K562 (cell line): Measurements from ENCODE around the gene ALDOB. TPM values are rescaled to one million over a fixed set of nuclear protein-coding genes. Genes with fewer than 3 reads are reported as not detected.

Experiments used
- ATAC-seq: fragments of 200-7000 bp; cut with Tn5 transposase; 3 replicates; pipeline ENCODE4 v1.9.1; 2020; ENCODE audit warnings: moderate library complexity
- BruUV-seq: library from RNA; stranded (reverse); fragments of 400-500 nt; replicated peaks from 2 replicates; lab custom pipeline; 2021; lab: Mats Ljungman, UMichigan
- CTCF ChIA-PET: fragments of 300-600 bp; formaldehyde crosslinking; extraction: SDS; loops from one replicate; lab custom pipeline; 2021; ENCODE audit warnings: low intra/inter-chr PET ratio; lab: Yijun Ruan, JAX
- POLR2A ChIA-PET: fragments of 300-600, 350-650 bp; sonication (Branson Sonifier 250); formaldehyde crosslinking; extraction: SDS; loops from one replicate; lab custom pipeline; 2021; ENCODE audit warnings: antibody characterized with exemption, inconsistent platforms; lab: Yijun Ruan, JAX
- DNase-seq, 4 experiments: peaks; one replicate each; pipeline versions ENCODE4 v3.0.0 to v3.0.0-alpha.2; 2011 to 2018; ENCODE audit warnings: low spot score in 3 of 4, mixed read lengths in 3 of 4; ENCODE audit errors: extremely low read depth in 1 of 4
- FAIRE-seq: peaks from 2 replicates; lab custom pipeline; 2011; peaks lifted over from hg19 to GRCh38; lab: Jason Lieb, UNC
- H2AFZ ChIP-seq: 2 replicates; pipeline ENCODE4 v1.6.0; 2011; ENCODE audit warnings: low read depth, low read length, control low read depth, inconsistent platforms
- H3K27ac ChIP-seq: fragments of 200-600 bp; 3 replicates; pipeline ENCODE4 v1.8.0; 2011; ENCODE audit warnings: low read depth, mild to moderate bottlenecking, control low read depth, inconsistent platforms, low read length, moderate library complexity, mixed read lengths; ENCODE audit errors: extremely low read depth
- H3K27me3 ChIP-seq, 2 experiments: fragments of 300-600 bp in 1 of 2; 2 replicates in 1 of 2; 3 replicates in 1 of 2; pipeline versions ENCODE4 v1.6.0 to v1.8.0; 2011; ENCODE audit warnings: inconsistent platforms in 2 of 2, low read length in 2 of 2, mild to moderate bottlenecking in 1 of 2, mixed read lengths in 1 of 2, moderate library complexity in 1 of 2; ENCODE audit not compliant: control insufficient read depth in 2 of 2, insufficient read depth in 2 of 2
- H3K36me3 ChIP-seq: fragments of 300-600 bp; 3 replicates; pipeline ENCODE4 v1.8.0; 2011; ENCODE audit warnings: mild to moderate bottlenecking, low read length, inconsistent platforms; ENCODE audit not compliant: control insufficient read depth, insufficient read depth
- H3K4me1 ChIP-seq, 2 experiments: fragments of 200-600 bp in 1 of 2; replicated peaks in 1 of 2; 2 replicates in 1 of 2; 3 replicates in 1 of 2; pipeline versions ENCODE4 v1.5.1 to v1.8.0; 2011; ENCODE audit warnings: inconsistent platforms in 2 of 2, low read length in 2 of 2, mild to moderate bottlenecking in 1 of 2, mixed read lengths in 1 of 2, moderate library complexity in 1 of 2; ENCODE audit not compliant: control insufficient read depth in 2 of 2, insufficient read depth in 2 of 2
- H3K4me2 ChIP-seq: 2 replicates; pipeline ENCODE4 v1.6.1; 2011; ENCODE audit warnings: low read length, control low read depth, inconsistent platforms, mixed read lengths; ENCODE audit not compliant: insufficient read depth
- H3K4me3 ChIP-seq: fragments of 200-600 bp; sonication (generic), shearing (Covaris generic); 2 replicates; pipeline ENCODE4 v1.5.1; 2016; ENCODE audit warnings: control low read depth, inconsistent platforms
- H3K79me2 ChIP-seq: fragments of 200-600 bp; 3 replicates; pipeline ENCODE4 v1.8.0; 2011; ENCODE audit warnings: low read length, inconsistent platforms; ENCODE audit not compliant: control insufficient read depth, insufficient read depth
- H3K9ac ChIP-seq, 2 experiments: 2 replicates each; pipeline versions ENCODE4 v1.6.0 to v1.6.1; 2011; ENCODE audit warnings: low read depth in 2 of 2, low read length in 2 of 2, control low read depth in 1 of 2, inconsistent platforms in 1 of 2, mild to moderate bottlenecking in 1 of 2, mixed read lengths in 1 of 2; ENCODE audit not compliant: insufficient read depth in 1 of 2
- H3K9me1 ChIP-seq: one replicate; pipeline ENCODE4 v1.6.0; 2011; ENCODE audit warnings: inconsistent platforms, mild to moderate bottlenecking, low read length, moderate library complexity; ENCODE audit not compliant: control insufficient read depth, insufficient read depth
- H3K9me3 ChIP-seq: replicated peaks from 2 replicates; pipeline ENCODE4 v1.5.1; 2011; ENCODE audit warnings: low read depth, low read length, inconsistent platforms; ENCODE audit not compliant: control insufficient read depth, insufficient read depth
- H4K20me1 ChIP-seq: replicated peaks from 2 replicates; pipeline ENCODE4 v1.6.1; 2011; ENCODE audit warnings: low read length, inconsistent platforms, mixed read lengths; ENCODE audit not compliant: control insufficient read depth, insufficient read depth
- CCAR2 ChIP-seq: fragments of 200-400 bp; formaldehyde crosslinking; IDR thresholded peaks from 2 replicates; pipeline ENCODE4 v1.6.1; 2017; ENCODE audit warnings: mild to moderate bottlenecking, low read depth, low read length
- CREB3L1 ChIP-seq: fragments of 450-650 bp; IDR thresholded peaks from 2 replicates; pipeline ENCODE4 v1.6.1; 2014; ENCODE audit warnings: low read depth, mild to moderate bottlenecking, moderate library complexity, borderline replicate concordance
- CSDE1 ChIP-seq, 2 experiments: fragments of 450-650 bp; IDR thresholded peaks; 2 replicates each; pipeline ENCODE4 v1.6.1; 2016; ENCODE audit warnings: mild to moderate bottlenecking in 1 of 2
- ERF ChIP-seq: fragments of 450-650 bp; formaldehyde crosslinking; IDR thresholded peaks from 2 replicates; pipeline ENCODE4 v1.4.0; 2020; ENCODE audit warnings: mild to moderate bottlenecking, mixed read lengths
- HLTF ChIP-seq: fragments of 450-650 bp; IDR thresholded peaks from 2 replicates; pipeline ENCODE4 v1.6.1; 2016
- ID3 ChIP-seq, 2 experiments: fragments of 250-450 bp in 1 of 2; fragments of 450-650 bp in 1 of 2; sonication (Bioruptor Pico) in 1 of 2; IDR thresholded peaks; 2 replicates each; pipeline versions ENCODE4 v1.6.1 to v1.8.0; 2016 to 2021; ENCODE audit warnings: mild to moderate bottlenecking in 2 of 2, moderate library complexity in 2 of 2, missing compliant biosample characterization in 1 of 2, missing genetic modification characterization in 1 of 2
- SMAD2 ChIP-seq: fragments of 150-350 bp; IDR thresholded peaks from 2 replicates; pipeline ENCODE4 v1.6.1; 2014; ENCODE audit warnings: low read depth, mild to moderate bottlenecking, low read length
- TAF7 ChIP-seq: fragments of 450-650 bp; IDR thresholded peaks from 2 replicates; pipeline ENCODE4 v1.6.1; 2016; ENCODE audit warnings: missing genetic modification characterization, missing compliant biosample characterization
- ZNF354B ChIP-seq: fragments of 250-450 bp; sonication (Bioruptor Pico); IDR thresholded peaks from 2 replicates; pipeline ENCODE4 v1.4.0; 2020
- WGBS: fragments of 100-300 bp; shearing (Covaris generic); methylation state at CpG from one replicate; pipeline ENCODE4 v1.1.6; 2016; ENCODE audit warnings: low coverage, mixed read lengths; ENCODE audit not compliant: insufficient coverage; ENCODE audit errors: missing lambda C conversion rate; 5-methylcytosine and 5-hydroxymethylcytosine counted together
- in situ Hi-C: fragments of 300-500 bp; cut with MboI; formaldehyde crosslinking; loops from 4 replicates; pipeline ENCODE4 v1.15.0; 2018; ENCODE audit warnings: inconsistent platforms, mixed read lengths
- intact Hi-C: fragments of 100-400 bp; cut with micrococcal nuclease; formaldehyde crosslinking; loops from 2 replicates; pipeline ENCODE4 v1.14.2; 2022
- polyA plus RNA-seq, 8 experiments: library from polyadenylated mRNA; depleted of rRNA in 4 of 8; stranded (reverse) in 5 of 8; unstranded in 3 of 8; fragments of >200 nt; fragmentation: Nextera tagmentation in 2 of 8; fragmentation: Illumina TruSeq in 1 of 8; extraction: Ambion mirVana in 2 of 8; extraction: Trizol in 1 of 8; gene quantifications; 2 replicates each; pipeline versions ENCODE4 v1.2.1 to v1.2.3, GENCODE V29; 2011 to 2014; ENCODE audit warnings: inconsistent platforms in 1 of 8, missing spikeins in 1 of 8
- total RNA-seq, 7 experiments: library from RNA; depleted of rRNA in 6 of 7; stranded (reverse); fragments of >200 nt in 6 of 7; fragmentation: Illumina TruSeq in 2 of 7; extraction: Trizol in 2 of 7; gene quantifications; 2 replicates each; pipeline versions ENCODE4 v1.2.1 to v1.2.3, GENCODE V29; 2011 to 2021; ENCODE audit warnings: low replicate concordance in 1 of 7

Gene ALDOB
- total and polyA plus RNA-seq, 9 of the 15 experiments (the other 6 are each of a cell fraction or from before 2014, with no cell fraction given) = 0.80 TPM; not detected in 8

- TF ChIP-seq ID3 (CRISPR knock-in tag; IDR thresholded peaks at IDR 0.05) (no peak), ID3 (tag; IDR thresholded peaks at IDR 0.05) (no peak), ERF (CRISPR knock-in tag) (no peak)
- TF ChIP-seq, all 486 proteins: peak for 0
Measured at GRCh38 chr9:101470929-101471328, 35.4 kb upstream of the ALDOB start (continued).

GRCh38 chr9:101470021-101470420 lies 34.4 kb upstream of the ALDOB start:
- intact Hi-C loops = no loop called here
- Histone ChIP-seq H3K36me3 (peaks cover 9% of the 10 kb centered on the region; the same call in 1 of the 3 replicates), H4K20me1 (no peaks in the 10 kb centered on the region), H3K79me2 (no peaks in the 10 kb centered on the region), H3K4me2 (no peak overlapping the region), H2AFZ (no peak overlapping the region), H3K4me3 (no peak overlapping the region), H3K27ac (no peak overlapping the region), H3K9me1 (no peaks in the 10 kb centered on the region)
- no peak for DNase-seq
- POLR2A ChIA-PET = no interaction called here
- no peak for ATAC-seq
- in situ Hi-C loops = no loop called here
- FAIRE-seq = no peak
- TF ChIP-seq HLTF (no peak), TAF7 (no peak), CCAR2 (no peak), CREB3L1 (no peak), SMAD2 (no peak), ZNF354B (CRISPR knock-in tag) (no peak), CSDE1 (IDR thresholded peaks at IDR 0.05) (no peak)
- TF ChIP-seq, all 486 proteins: peak for 0
- Histone ChIP-seq H3K9me3 (no peaks in the 10 kb centered on the region), H3K4me1 (no peaks in the 10 kb centered on the region; a peak in 1 of 5 replicates), H3K9ac (no peak overlapping the region), H3K27me3 (no peaks in the 10 kb centered on the region)
- CTCF ChIA-PET = no interaction called here
- WGBS = 0% methylated on average over 3 of the region's 3 CpGs
- BruUV-seq = no TSS peak
